ENCODE results near the gene HERC4.

- TF ChIP-seq CTCF (conservative IDR thresholded peaks at IDR 0.05; ENCODE audit: low read length) (no peak), EZH2phosphoT487 (IDR thresholded peaks at IDR 0.05; ENCODE audit: borderline replicate concordance) (no peak)
Observed at GRCh38 chr10:67924136-67924535, 150.9 kb downstream of the HERC4 start.

Data from Loucy (cell line).